ENCODE results near the gene SCN9A. TPM values are rescaled to one million over a fixed set of nuclear protein-coding genes. Genes with fewer than 3 reads are reported as not detected.

SCN9A gene
- total and polyA plus RNA-seq, 2 of the 8 experiments (the other 6 are each of a cell fraction or from before 2014, with no cell fraction given) = 1.6 to 6.2 TPM

DNA sequence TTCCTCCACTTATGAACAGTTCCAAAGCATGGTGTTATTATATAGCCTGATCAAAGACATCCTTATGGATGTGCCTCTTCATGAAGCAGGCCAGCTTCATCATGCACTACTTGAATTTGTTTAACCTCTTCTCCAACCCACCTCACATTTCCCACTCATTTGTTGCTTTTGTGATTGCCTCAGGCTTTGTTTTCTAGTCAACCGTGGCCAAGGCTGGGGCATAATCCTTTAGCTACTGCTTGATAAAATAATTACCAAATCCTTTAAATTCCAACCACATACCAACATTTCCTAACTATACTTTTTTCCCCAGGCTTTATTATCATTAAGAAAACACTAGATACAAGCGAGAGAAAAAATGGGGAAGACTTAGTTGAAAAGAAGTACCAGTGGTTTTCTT is 208.3 kb downstream of the SCN9A start (continued):
- TF ChIP-seq, protein P1, sequence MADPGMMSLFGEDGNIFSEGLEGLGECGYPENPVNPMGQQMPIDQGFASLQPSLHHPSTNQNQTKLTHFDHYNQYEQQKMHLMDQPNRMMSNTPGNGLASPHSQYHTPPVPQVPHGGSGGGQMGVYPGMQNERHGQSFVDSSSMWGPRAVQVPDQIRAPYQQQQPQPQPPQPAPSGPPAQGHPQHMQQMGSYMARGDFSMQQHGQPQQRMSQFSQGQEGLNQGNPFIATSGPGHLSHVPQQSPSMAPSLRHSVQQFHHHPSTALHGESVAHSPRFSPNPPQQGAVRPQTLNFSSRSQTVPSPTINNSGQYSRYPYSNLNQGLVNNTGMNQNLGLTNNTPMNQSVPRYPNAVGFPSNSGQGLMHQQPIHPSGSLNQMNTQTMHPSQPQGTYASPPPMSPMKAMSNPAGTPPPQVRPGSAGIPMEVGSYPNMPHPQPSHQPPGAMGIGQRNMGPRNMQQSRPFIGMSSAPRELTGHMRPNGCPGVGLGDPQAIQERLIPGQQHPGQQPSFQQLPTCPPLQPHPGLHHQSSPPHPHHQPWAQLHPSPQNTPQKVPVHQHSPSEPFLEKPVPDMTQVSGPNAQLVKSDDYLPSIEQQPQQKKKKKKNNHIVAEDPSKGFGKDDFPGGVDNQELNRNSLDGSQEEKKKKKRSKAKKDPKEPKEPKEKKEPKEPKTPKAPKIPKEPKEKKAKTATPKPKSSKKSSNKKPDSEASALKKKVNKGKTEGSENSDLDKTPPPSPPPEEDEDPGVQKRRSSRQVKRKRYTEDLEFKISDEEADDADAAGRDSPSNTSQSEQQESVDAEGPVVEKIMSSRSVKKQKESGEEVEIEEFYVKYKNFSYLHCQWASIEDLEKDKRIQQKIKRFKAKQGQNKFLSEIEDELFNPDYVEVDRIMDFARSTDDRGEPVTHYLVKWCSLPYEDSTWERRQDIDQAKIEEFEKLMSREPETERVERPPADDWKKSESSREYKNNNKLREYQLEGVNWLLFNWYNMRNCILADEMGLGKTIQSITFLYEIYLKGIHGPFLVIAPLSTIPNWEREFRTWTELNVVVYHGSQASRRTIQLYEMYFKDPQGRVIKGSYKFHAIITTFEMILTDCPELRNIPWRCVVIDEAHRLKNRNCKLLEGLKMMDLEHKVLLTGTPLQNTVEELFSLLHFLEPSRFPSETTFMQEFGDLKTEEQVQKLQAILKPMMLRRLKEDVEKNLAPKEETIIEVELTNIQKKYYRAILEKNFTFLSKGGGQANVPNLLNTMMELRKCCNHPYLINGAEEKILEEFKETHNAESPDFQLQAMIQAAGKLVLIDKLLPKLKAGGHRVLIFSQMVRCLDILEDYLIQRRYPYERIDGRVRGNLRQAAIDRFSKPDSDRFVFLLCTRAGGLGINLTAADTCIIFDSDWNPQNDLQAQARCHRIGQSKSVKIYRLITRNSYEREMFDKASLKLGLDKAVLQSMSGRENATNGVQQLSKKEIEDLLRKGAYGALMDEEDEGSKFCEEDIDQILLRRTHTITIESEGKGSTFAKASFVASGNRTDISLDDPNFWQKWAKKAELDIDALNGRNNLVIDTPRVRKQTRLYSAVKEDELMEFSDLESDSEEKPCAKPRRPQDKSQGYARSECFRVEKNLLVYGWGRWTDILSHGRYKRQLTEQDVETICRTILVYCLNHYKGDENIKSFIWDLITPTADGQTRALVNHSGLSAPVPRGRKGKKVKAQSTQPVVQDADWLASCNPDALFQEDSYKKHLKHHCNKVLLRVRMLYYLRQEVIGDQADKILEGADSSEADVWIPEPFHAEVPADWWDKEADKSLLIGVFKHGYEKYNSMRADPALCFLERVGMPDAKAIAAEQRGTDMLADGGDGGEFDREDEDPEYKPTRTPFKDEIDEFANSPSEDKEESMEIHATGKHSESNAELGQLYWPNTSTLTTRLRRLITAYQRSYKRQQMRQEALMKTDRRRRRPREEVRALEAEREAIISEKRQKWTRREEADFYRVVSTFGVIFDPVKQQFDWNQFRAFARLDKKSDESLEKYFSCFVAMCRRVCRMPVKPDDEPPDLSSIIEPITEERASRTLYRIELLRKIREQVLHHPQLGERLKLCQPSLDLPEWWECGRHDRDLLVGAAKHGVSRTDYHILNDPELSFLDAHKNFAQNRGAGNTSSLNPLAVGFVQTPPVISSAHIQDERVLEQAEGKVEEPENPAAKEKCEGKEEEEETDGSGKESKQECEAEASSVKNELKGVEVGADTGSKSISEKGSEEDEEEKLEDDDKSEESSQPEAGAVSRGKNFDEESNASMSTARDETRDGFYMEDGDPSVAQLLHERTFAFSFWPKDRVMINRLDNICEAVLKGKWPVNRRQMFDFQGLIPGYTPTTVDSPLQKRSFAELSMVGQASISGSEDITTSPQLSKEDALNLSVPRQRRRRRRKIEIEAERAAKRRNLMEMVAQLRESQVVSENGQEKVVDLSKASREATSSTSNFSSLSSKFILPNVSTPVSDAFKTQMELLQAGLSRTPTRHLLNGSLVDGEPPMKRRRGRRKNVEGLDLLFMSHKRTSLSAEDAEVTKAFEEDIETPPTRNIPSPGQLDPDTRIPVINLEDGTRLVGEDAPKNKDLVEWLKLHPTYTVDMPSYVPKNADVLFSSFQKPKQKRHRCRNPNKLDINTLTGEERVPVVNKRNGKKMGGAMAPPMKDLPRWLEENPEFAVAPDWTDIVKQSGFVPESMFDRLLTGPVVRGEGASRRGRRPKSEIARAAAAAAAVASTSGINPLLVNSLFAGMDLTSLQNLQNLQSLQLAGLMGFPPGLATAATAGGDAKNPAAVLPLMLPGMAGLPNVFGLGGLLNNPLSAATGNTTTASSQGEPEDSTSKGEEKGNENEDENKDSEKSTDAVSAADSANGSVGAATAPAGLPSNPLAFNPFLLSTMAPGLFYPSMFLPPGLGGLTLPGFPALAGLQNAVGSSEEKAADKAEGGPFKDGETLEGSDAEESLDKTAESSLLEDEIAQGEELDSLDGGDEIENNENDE (IDR thresholded peaks at IDR 0.05; ENCODE audit: insufficient replicate concordance, low read length) = no peak
- TF ChIP-seq NANOG (IDR thresholded peaks at IDR 0.05; ENCODE audit: insufficient read depth, low read depth, low read length, poor library complexity, severe bottlenecking) (no peak), SIX5 (IDR thresholded peaks at IDR 0.05; ENCODE audit: low read depth, low read length) (no peak), BRCA1 (IDR thresholded peaks at IDR 0.05; ENCODE audit: low read depth, low read length) (no peak), EGR1 (IDR thresholded peaks at IDR 0.05; ENCODE audit: borderline replicate concordance, low read depth, low read length) (no peak)

Measured in H1 (cell line).